Uterus (tissue), 4 donors: Measurements from ENCODE around the gene ZNF576. TPM values are rescaled to one million over a fixed set of nuclear protein-coding genes. Genes with fewer than 3 reads are reported as not detected.
"Not testable (repeated sequence)": the region's sequence is repeated elsewhere in the genome, so short reads cannot be mapped to it uniquely, and the experiment has no call there.

ENCODE experiments used
- DNase-seq, 2 donors: peaks; one replicate each; pipeline ENCODE4 v3.0.0-alpha.2; 2019 to 2020
- H3K27ac ChIP-seq, 2 donors: fragments of 200-600 bp; sonication (generic); 1 replicate in 1 of 2; 2 replicates in 1 of 2; pipeline ENCODE4 v1.5.1; 2016 to 2018
- H3K27me3 ChIP-seq, 2 donors: fragments of 200-600 bp; sonication (generic); one replicate each; pipeline ENCODE4 v1.5.1; 2018 to 2019; ENCODE audit warnings: control low read depth in 1 of 2
- H3K36me3 ChIP-seq, 2 donors: fragments of 200-600 bp; sonication (generic); one replicate each; pipeline ENCODE4 v1.5.1; 2019; ENCODE audit warnings: control low read depth in 1 of 2
- H3K4me1 ChIP-seq, 2 donors: fragments of 200-600 bp; sonication (generic); one replicate each; pipeline ENCODE4 v1.5.1; 2018 to 2019; ENCODE audit warnings: control low read depth in 1 of 2
- H3K4me3 ChIP-seq, 2 donors: fragments of 200-600 bp; sonication (generic); 1 replicate in 1 of 2; 2 replicates in 1 of 2; pipeline ENCODE4 v1.5.1; 2018 to 2019; ENCODE audit warnings: mild to moderate bottlenecking in 1 of 2
- H3K9me3 ChIP-seq, 2 donors: fragments of 200-600 bp; sonication (generic); one replicate each; pipeline ENCODE4 v1.5.1; 2019; ENCODE audit warnings: control low read depth in 1 of 2
- POLR2A ChIP-seq, 2 donors: fragments of 450-650 bp; IDR thresholded peaks; one replicate each; pipeline ENCODE4 v1.6.1; 2016; ENCODE audit warnings: antibody characterized with exemption in 2 of 2, mild to moderate bottlenecking in 1 of 2, moderate library complexity in 1 of 2
- intact Hi-C: fragments of 100-400 bp; cut with DNase I; formaldehyde crosslinking; loops from one replicate; pipeline ENCODE4 v1.15.1; 2023; ENCODE audit warnings: low total_unique reads
- total RNA-seq, 4 donors: library from RNA; depleted of rRNA in 3 of 4; stranded (reverse); fragments of >200 nt in 3 of 4; gene quantifications; one replicate each; pipeline versions ENCODE4 v1.1.0 to v1.2.4, GENCODE V29; 2014 to 2023
- TF ChIP-seq, protein P1 (sequence below), 4 experiments: fragments of 200-600 bp in 2 of 4; fragments of 450-650 bp in 2 of 4; sonication (generic) in 2 of 4; IDR thresholded peaks; one replicate each; pipeline ENCODE4 v1.5.1; 2016 to 2019; ENCODE audit warnings: antibody characterized with exemption in 4 of 4, mild to moderate bottlenecking in 2 of 4, moderate library complexity in 1 of 4
- donor health status: DM: yes; HTN: yes; CAD: no.

ZNF576 gene
- total RNA-seq, 4 donors from 2014 or later: 2.4 to 19.0 (median 12.6) TPM

- Histone ChIP-seq H3K9me3 (no peaks in the 10 kb centered on the region), H3K27ac (no peak overlapping the region), H3K4me1 (peaks cover 5 to 8% of the 10 kb centered on the region in 2 donors), H3K36me3 (no peaks in the 10 kb centered on the region), H3K4me3 (no peak overlapping the region), H3K27me3 (no peaks in the 10 kb centered on the region)
- intact Hi-C loops: no loop called here
- no peak for DNase-seq
- TF ChIP-seq POLR2A (IDR thresholded peaks at IDR 0.05): no peak
- TF ChIP-seq, protein P1, sequence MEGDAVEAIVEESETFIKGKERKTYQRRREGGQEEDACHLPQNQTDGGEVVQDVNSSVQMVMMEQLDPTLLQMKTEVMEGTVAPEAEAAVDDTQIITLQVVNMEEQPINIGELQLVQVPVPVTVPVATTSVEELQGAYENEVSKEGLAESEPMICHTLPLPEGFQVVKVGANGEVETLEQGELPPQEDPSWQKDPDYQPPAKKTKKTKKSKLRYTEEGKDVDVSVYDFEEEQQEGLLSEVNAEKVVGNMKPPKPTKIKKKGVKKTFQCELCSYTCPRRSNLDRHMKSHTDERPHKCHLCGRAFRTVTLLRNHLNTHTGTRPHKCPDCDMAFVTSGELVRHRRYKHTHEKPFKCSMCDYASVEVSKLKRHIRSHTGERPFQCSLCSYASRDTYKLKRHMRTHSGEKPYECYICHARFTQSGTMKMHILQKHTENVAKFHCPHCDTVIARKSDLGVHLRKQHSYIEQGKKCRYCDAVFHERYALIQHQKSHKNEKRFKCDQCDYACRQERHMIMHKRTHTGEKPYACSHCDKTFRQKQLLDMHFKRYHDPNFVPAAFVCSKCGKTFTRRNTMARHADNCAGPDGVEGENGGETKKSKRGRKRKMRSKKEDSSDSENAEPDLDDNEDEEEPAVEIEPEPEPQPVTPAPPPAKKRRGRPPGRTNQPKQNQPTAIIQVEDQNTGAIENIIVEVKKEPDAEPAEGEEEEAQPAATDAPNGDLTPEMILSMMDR (IDR thresholded peaks at IDR 0.05): no peak
Measured at GRCh38 chr19:43582495-43582894, 13.9 kb upstream of the ZNF576 start.

- no peaks in the 10 kb centered on the region for H3K36me3 ChIP-seq
- H3K4me1 ChIP-seq: peaks cover 5 to 8% of the 10 kb centered on the region in 2 donors
- H3K9me3 ChIP-seq: no peaks in the 10 kb centered on the region
- no peak for DNase-seq
- H3K27me3 ChIP-seq: no peaks in the 10 kb centered on the region
- TF ChIP-seq, protein P1 (IDR thresholded peaks at IDR 0.05): no peak
- TF ChIP-seq POLR2A (IDR thresholded peaks at IDR 0.05): no peak
- intact Hi-C loops: no loop called here
- H3K27ac ChIP-seq: no peak overlapping the region
- H3K4me3 ChIP-seq: no peak overlapping the region
Measured at GRCh38 chr19:43584484-43584883, 11.9 kb upstream of the ZNF576 start.

GRCh38 chr19:43586346-43586745 is 10.0 kb upstream of the ZNF576 start:
- Histone ChIP-seq H3K36me3 (no peaks in the 10 kb centered on the region), H3K27me3 (no peaks in the 10 kb centered on the region), H3K4me3 (no peak overlapping the region), H3K27ac (no peak overlapping the region), H3K9me3 (no peaks in the 10 kb centered on the region), H3K4me1 (peaks cover 4 to 5% of the 10 kb centered on the region in 2 donors)
- no peak for TF ChIP-seq POLR2A (IDR thresholded peaks at IDR 0.05)
- TF ChIP-seq, protein P1 (IDR thresholded peaks at IDR 0.05): no peak
- DNase-seq: no peak
- intact Hi-C loops: no loop called here

- DNase-seq, H3K27ac ChIP-seq, H3K9me3 ChIP-seq, intact Hi-C loops, H3K4me1 ChIP-seq, H3K27me3 ChIP-seq, H3K4me3 ChIP-seq, H3K36me3 ChIP-seq: not testable (repeated sequence)
Measured at GRCh38 chr19:43587029-43587428, 9.4 kb upstream of the ZNF576 start.

DNA sequence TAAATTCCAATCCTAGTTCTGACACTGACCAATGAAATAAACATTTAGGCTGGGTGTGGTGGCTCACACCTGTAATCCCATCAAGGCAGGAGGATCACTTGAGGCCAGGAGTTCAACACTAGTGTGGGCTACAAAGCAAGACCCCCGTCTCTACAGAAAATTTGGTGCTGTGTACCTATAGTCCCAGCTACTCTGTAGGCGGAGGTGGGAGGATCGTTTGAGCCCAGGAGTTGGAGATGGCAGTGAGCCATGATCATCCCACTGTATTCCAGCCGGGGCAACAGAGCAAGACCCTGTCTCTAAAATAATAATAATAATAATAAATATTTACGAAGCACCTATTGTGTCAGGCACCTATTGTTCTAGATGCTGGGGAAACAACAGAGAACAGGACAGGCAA is 7.1 kb upstream of the ZNF576 start:
- no peak overlapping the region for H3K27ac ChIP-seq
- intact Hi-C loops: no loop called here
- no peaks in the 10 kb centered on the region for H3K9me3 ChIP-seq
- DNase-seq: no peak
- H3K4me1 ChIP-seq: peaks cover 0 to 4% of the 10 kb centered on the region in 2 donors
- H3K27me3 ChIP-seq: no peaks in the 10 kb centered on the region
- TF ChIP-seq, protein P1 (IDR thresholded peaks at IDR 0.05): no peak
- TF ChIP-seq POLR2A (IDR thresholded peaks at IDR 0.05): no peak
- no peak overlapping the region for H3K4me3 ChIP-seq
- H3K36me3 ChIP-seq: no peaks in the 10 kb centered on the region

DNA sequence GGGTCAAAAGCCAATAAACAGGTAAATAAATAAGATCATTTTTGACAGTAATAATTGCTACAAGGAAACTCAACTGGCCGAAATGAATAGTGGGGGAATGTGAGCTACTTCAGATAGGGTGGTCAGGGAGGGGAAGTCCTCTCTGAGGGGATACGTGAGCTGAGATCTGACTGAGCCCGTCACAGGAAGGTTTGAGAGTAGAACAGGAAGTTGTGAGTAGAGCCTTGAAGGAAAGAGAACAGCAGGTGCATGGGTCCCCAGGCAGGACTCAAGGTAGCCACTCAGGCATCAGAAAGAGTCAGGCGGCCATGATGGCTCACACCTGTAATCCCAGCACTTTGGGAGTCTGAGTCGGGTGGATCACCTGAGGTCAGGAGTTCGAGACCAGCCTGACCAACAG is 6.7 kb upstream of the ZNF576 start:
- no peak for DNase-seq
- Histone ChIP-seq H3K27ac (no peak overlapping the region), H3K4me1 (peaks cover 0 to 8% of the 10 kb centered on the region in 2 donors), H3K4me3 (no peak overlapping the region), H3K27me3 (no peaks in the 10 kb centered on the region), H3K36me3 (no peaks in the 10 kb centered on the region), H3K9me3 (no peaks in the 10 kb centered on the region)
- no peak for TF ChIP-seq POLR2A (IDR thresholded peaks at IDR 0.05)
- TF ChIP-seq, protein P1 (IDR thresholded peaks at IDR 0.05): no peak
- intact Hi-C loops: no loop called here
